Tibial artery (tissue), 4 donors: ENCODE data around the gene SOBP.

Experiments used
- DNase-seq, 2 donors: peaks; one replicate each; pipeline ENCODE4 v3.0.0-alpha.2; 2019
- H3K27ac ChIP-seq, 2 donors: fragments of 200-600 bp; sonication (generic) in 1 of 2; 1 replicate in 1 of 2; 2 replicates in 1 of 2; pipeline ENCODE4 v1.5.1; 2018 to 2019; ENCODE audit warnings: mild to moderate bottlenecking in 1 of 2
- H3K27me3 ChIP-seq, 2 donors: fragments of 200-600 bp; sonication (generic) in 1 of 2; one replicate each; pipeline versions ENCODE4 v1.5.1 to v1.6.0; 2016 to 2019
- H3K36me3 ChIP-seq, 3 donors: fragments of 200-600 bp; sonication (generic) in 2 of 3; one replicate each; pipeline ENCODE4 v1.5.1; 2016 to 2019; ENCODE audit warnings: mild to moderate bottlenecking in 2 of 3
- H3K4me1 ChIP-seq, 4 donors: fragments of 200-600 bp; sonication (generic) in 2 of 4; 1 replicate in 3 of 4; 2 replicates in 1 of 4; pipeline ENCODE4 v1.5.1; 2016 to 2019
- H3K4me3 ChIP-seq, 2 donors: fragments of 200-600 bp; sonication (generic) in 1 of 2; 1 replicate in 1 of 2; 2 replicates in 1 of 2; pipeline ENCODE4 v1.5.1; 2018 to 2019; ENCODE audit warnings: mild to moderate bottlenecking in 2 of 2
- H3K9me3 ChIP-seq, 3 donors: fragments of 200-600 bp; sonication (generic) in 1 of 3; one replicate each; pipeline ENCODE4 v1.5.1; 2016 to 2019
- CTCF ChIP-seq, 2 experiments: fragments of 200-600 bp in 1 of 2; fragments of 450-650 bp in 1 of 2; IDR thresholded peaks; one replicate each; pipeline ENCODE4 v1.5.1; 2017 to 2019; ENCODE audit warnings: antibody characterized with exemption in 2 of 2, mild to moderate bottlenecking in 1 of 2, moderate library complexity in 1 of 2
- intact Hi-C: fragments of 100-400 bp; cut with DNase I; formaldehyde crosslinking; loops from one replicate; pipeline ENCODE4 v1.15.0; 2023; ENCODE audit warnings: low total_unique reads

The SOBP gene

GRCh38 chr6:107709341-107709740 lies 219.4 kb downstream of the SOBP start:
- no peaks in the 10 kb centered on the region for H3K27me3 ChIP-seq
- intact Hi-C loops, result no loop called here
- H3K9me3 ChIP-seq, result no peaks in the 10 kb centered on the region
- H3K36me3 ChIP-seq, result no peaks in the 10 kb centered on the region
- no peak for TF ChIP-seq CTCF (IDR thresholded peaks at IDR 0.05)
- H3K4me1 ChIP-seq, result peaks cover 0 to 12% (median 6%) of the 10 kb centered on the region in 4 donors
- no peak overlapping the region for H3K4me3 ChIP-seq
- DNase-seq, result no peak
- H3K27ac ChIP-seq, result no peak overlapping the region
